ENCODE measurements around the gene KIAA1328. TPM values are rescaled to one million over a fixed set of nuclear protein-coding genes. Genes with fewer than 3 reads are reported as not detected.

The KIAA1328 gene
- total and polyA plus RNA-seq, 2 donors = 4.2 to 6.1 TPM

GRCh38 chr18:37266290-37266689 is 437.4 kb downstream of the KIAA1328 start:
- no peak overlapping the region for H3K4me3 ChIP-seq (ENCODE audit: low read length in 2 of 2)
- WGBS = 43% methylated on average over 13 of the region's 13 CpGs
- no peaks in the 10 kb centered on the region for H3K27me3 ChIP-seq (ENCODE audit: control insufficient read depth in 2 of 2, insufficient read depth in 1 of 2, low read length in 1 of 2)
- H3K4me1 ChIP-seq (ENCODE audit: control insufficient read depth in 2 of 2, insufficient read depth in 2 of 2, low read length in 2 of 2) = no peaks in the 10 kb centered on the region
- DNase-seq (ENCODE audit: low read depth in 6 of 9, low spot score in 9 of 9) = no peak
- H3K9me3 ChIP-seq (ENCODE audit: control insufficient read depth in 2 of 2, insufficient read depth in 1 of 2, low read length in 1 of 2) = no peaks in the 10 kb centered on the region
- no peak overlapping the region for H3K27ac ChIP-seq (ENCODE audit: low read depth in 1 of 2, low read length in 1 of 2)
- no peaks in the 10 kb centered on the region for H3K36me3 ChIP-seq (ENCODE audit: control insufficient read depth in 2 of 2, insufficient read depth in 2 of 2, low read length in 1 of 2)

DNA sequence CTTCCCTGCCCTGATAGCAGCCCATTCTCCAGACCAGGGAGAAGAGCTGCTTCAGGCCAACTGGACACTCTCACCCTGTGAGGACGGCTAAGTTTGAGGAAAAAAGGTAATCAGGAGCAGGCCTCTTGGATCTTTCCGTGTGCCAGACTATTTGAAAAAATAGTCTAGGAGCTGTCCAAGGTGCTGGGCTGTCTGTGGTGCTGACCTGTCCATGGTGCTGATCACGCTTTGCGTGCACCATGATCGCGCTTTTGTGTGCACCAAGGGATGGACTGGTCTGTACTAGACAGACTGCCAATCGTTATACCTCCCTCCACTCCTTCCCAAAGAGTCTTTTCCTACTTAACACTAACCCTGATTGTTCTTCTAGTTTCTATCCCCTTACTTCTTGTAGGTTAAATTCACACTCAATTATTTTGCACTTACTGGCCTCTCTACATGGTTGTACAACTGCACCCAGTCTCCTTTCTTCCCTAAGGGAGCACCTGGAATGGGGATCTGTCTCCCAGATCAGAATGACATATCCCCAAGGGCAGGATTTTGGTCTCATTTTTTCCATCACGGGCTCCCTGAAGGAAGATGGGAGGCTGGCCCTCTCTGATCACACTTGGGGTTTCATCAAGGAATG is 441.2 kb downstream of the KIAA1328 start:
- no peaks in the 10 kb centered on the region for H3K36me3 ChIP-seq (ENCODE audit: control insufficient read depth in 2 of 2, insufficient read depth in 2 of 2, low read length in 1 of 2)
- H3K4me1 ChIP-seq (ENCODE audit: control insufficient read depth in 2 of 2, insufficient read depth in 2 of 2, low read length in 2 of 2) = no peaks in the 10 kb centered on the region
- peak; percentile 14 to 70 (median 38) for DNase-seq (ENCODE audit: low read depth in 6 of 9, low spot score in 9 of 9)
- no peak overlapping the region for H3K4me3 ChIP-seq (ENCODE audit: low read length in 2 of 2)
- peaks cover 17 to 25% of the 10 kb centered on the region in 2 donors for H3K27me3 ChIP-seq (ENCODE audit: control insufficient read depth in 2 of 2, insufficient read depth in 1 of 2, low read length in 1 of 2)
- 28% methylated on average over 8 of the region's 8 CpGs for WGBS
- no peak overlapping the region for H3K27ac ChIP-seq (ENCODE audit: low read depth in 1 of 2, low read length in 1 of 2)
- H3K9me3 ChIP-seq (ENCODE audit: control insufficient read depth in 2 of 2, insufficient read depth in 1 of 2, low read length in 1 of 2) = peaks cover 0 to 5% of the 10 kb centered on the region in 2 donors

DNA sequence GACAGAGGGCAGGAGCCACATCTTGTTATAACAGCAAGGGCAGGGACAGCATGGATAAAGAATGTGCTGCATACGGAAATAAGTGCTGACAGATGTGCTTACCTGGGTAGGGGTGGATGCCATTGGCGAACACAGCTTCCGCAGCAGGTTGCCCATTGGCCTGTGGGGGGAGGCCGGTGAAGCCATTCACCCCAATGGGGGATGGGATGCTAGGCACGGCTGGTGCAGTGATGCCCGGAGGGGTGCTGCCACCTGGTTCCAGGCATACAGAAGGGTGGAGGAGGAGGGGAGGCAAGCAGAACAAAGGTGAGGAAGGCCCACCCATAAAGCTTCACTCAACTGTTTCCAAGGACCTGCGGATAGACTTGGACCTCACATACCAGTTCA is 441.7 kb downstream of the KIAA1328 start:
- no peaks in the 10 kb centered on the region for H3K4me1 ChIP-seq (ENCODE audit: control insufficient read depth in 2 of 2, insufficient read depth in 2 of 2, low read length in 2 of 2)
- no peak overlapping the region for H3K4me3 ChIP-seq (ENCODE audit: low read length in 2 of 2)
- H3K36me3 ChIP-seq (ENCODE audit: control insufficient read depth in 2 of 2, insufficient read depth in 2 of 2, low read length in 1 of 2) = no peaks in the 10 kb centered on the region
- H3K27me3 ChIP-seq (ENCODE audit: control insufficient read depth in 2 of 2, insufficient read depth in 1 of 2, low read length in 1 of 2) = peaks cover 21 to 30% of the 10 kb centered on the region in 2 donors
- H3K27ac ChIP-seq (ENCODE audit: low read depth in 1 of 2, low read length in 1 of 2) = no peak overlapping the region
- peaks cover 0 to 5% of the 10 kb centered on the region in 2 donors for H3K9me3 ChIP-seq (ENCODE audit: control insufficient read depth in 2 of 2, insufficient read depth in 1 of 2, low read length in 1 of 2)
- 79% methylated on average over 7 of the region's 7 CpGs for WGBS
- DNase-seq (ENCODE audit: low read depth in 6 of 9, low spot score in 9 of 9) = no peak

DNA sequence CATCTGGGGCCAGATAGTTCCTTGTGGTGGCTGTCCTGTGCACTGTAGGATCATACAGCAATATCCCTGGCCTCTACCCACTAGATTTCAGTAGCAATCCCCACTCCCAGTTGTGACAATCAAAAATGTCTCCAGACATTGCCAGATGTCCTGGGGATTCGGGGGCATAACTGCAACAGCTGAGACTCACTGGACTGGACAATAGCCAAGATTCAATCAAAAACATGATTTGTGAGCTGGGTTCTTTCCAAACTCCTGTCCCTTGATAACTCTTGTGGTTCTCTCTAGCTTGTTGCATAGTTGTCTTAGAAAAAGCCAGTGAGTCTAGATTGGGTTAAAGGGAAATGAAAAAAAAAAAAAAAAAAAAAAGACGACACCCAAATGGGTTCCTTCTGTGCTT is 443.3 kb downstream of the KIAA1328 start:
- H3K36me3 ChIP-seq (ENCODE audit: control insufficient read depth in 2 of 2, insufficient read depth in 2 of 2, low read length in 1 of 2) = no peaks in the 10 kb centered on the region
- peaks cover 0 to 5% of the 10 kb centered on the region in 2 donors for H3K9me3 ChIP-seq (ENCODE audit: control insufficient read depth in 2 of 2, insufficient read depth in 1 of 2, low read length in 1 of 2)
- 81% methylated on average over 2 of the region's 2 CpGs for WGBS
- no peak overlapping the region for H3K27ac ChIP-seq (ENCODE audit: low read depth in 1 of 2, low read length in 1 of 2)
- no peaks in the 10 kb centered on the region for H3K4me1 ChIP-seq (ENCODE audit: control insufficient read depth in 2 of 2, insufficient read depth in 2 of 2, low read length in 2 of 2)
- no peak overlapping the region for H3K4me3 ChIP-seq (ENCODE audit: low read length in 2 of 2)
- no peak for DNase-seq (ENCODE audit: low read depth in 6 of 9, low spot score in 9 of 9)
- H3K27me3 ChIP-seq (ENCODE audit: control insufficient read depth in 2 of 2, insufficient read depth in 1 of 2, low read length in 1 of 2) = peaks cover 22 to 46% of the 10 kb centered on the region in 2 donors

GRCh38 chr18:37272841-37273240 is 443.9 kb downstream of the KIAA1328 start:
- no peaks in the 10 kb centered on the region for H3K4me1 ChIP-seq (ENCODE audit: control insufficient read depth in 2 of 2, insufficient read depth in 2 of 2, low read length in 2 of 2)
- 92% methylated on average over 16 of the region's 16 CpGs for WGBS
- H3K36me3 ChIP-seq (ENCODE audit: control insufficient read depth in 2 of 2, insufficient read depth in 2 of 2, low read length in 1 of 2) = no peaks in the 10 kb centered on the region
- no peak overlapping the region for H3K27ac ChIP-seq (ENCODE audit: low read depth in 1 of 2, low read length in 1 of 2)
- no peak for DNase-seq (ENCODE audit: low read depth in 6 of 9, low spot score in 9 of 9)
- peaks cover 0 to 5% of the 10 kb centered on the region in 2 donors for H3K9me3 ChIP-seq (ENCODE audit: control insufficient read depth in 2 of 2, insufficient read depth in 1 of 2, low read length in 1 of 2)
- H3K27me3 ChIP-seq (ENCODE audit: control insufficient read depth in 2 of 2, insufficient read depth in 1 of 2, low read length in 1 of 2) = peaks cover 22 to 47% of the 10 kb centered on the region in 2 donors
- H3K4me3 ChIP-seq (ENCODE audit: low read length in 2 of 2) = no peak overlapping the region

- H3K4me3 ChIP-seq (ENCODE audit: low read length in 2 of 2) = no peak overlapping the region
- H3K36me3 ChIP-seq (ENCODE audit: control insufficient read depth in 2 of 2, insufficient read depth in 2 of 2, low read length in 1 of 2) = no peaks in the 10 kb centered on the region
- peaks cover 22 to 53% of the 10 kb centered on the region in 2 donors for H3K27me3 ChIP-seq (ENCODE audit: control insufficient read depth in 2 of 2, insufficient read depth in 1 of 2, low read length in 1 of 2)
- no peaks in the 10 kb centered on the region for H3K4me1 ChIP-seq (ENCODE audit: control insufficient read depth in 2 of 2, insufficient read depth in 2 of 2, low read length in 2 of 2)
- 18% methylated on average over 82 of the region's 82 CpGs for WGBS
- no peak overlapping the region for H3K27ac ChIP-seq (ENCODE audit: low read depth in 1 of 2, low read length in 1 of 2)
- no peak for DNase-seq (ENCODE audit: low read depth in 6 of 9, low spot score in 9 of 9)
- H3K9me3 ChIP-seq (ENCODE audit: control insufficient read depth in 2 of 2, insufficient read depth in 1 of 2, low read length in 1 of 2) = peaks cover 0 to 5% of the 10 kb centered on the region in 2 donors
Observed at GRCh38 chr18:37274309-37275236, 445.6 kb downstream of the KIAA1328 start.

- H3K27me3 ChIP-seq (ENCODE audit: control insufficient read depth in 2 of 2, insufficient read depth in 1 of 2, low read length in 1 of 2) = peaks cover 22 to 53% of the 10 kb centered on the region in 2 donors
- DNase-seq (ENCODE audit: low read depth in 6 of 9, low spot score in 9 of 9) = no peak
- H3K27ac ChIP-seq (ENCODE audit: low read depth in 1 of 2, low read length in 1 of 2) = no peak overlapping the region
- peaks cover 0 to 5% of the 10 kb centered on the region in 2 donors for H3K9me3 ChIP-seq (ENCODE audit: control insufficient read depth in 2 of 2, insufficient read depth in 1 of 2, low read length in 1 of 2)
- H3K4me3 ChIP-seq (ENCODE audit: low read length in 2 of 2) = no peak overlapping the region
- WGBS = 20% methylated on average over 32 of the region's 32 CpGs
- no peaks in the 10 kb centered on the region for H3K36me3 ChIP-seq (ENCODE audit: control insufficient read depth in 2 of 2, insufficient read depth in 2 of 2, low read length in 1 of 2)
- H3K4me1 ChIP-seq (ENCODE audit: control insufficient read depth in 2 of 2, insufficient read depth in 2 of 2, low read length in 2 of 2) = no peaks in the 10 kb centered on the region
Observed at GRCh38 chr18:37275237-37275741, 446.4 kb downstream of the KIAA1328 start.

- peaks cover 0 to 5% of the 10 kb centered on the region in 2 donors for H3K9me3 ChIP-seq (ENCODE audit: control insufficient read depth in 2 of 2, insufficient read depth in 1 of 2, low read length in 1 of 2)
- H3K27me3 ChIP-seq (ENCODE audit: control insufficient read depth in 2 of 2, insufficient read depth in 1 of 2, low read length in 1 of 2) = peaks cover 22 to 55% of the 10 kb centered on the region in 2 donors
- no peaks in the 10 kb centered on the region for H3K4me1 ChIP-seq (ENCODE audit: control insufficient read depth in 2 of 2, insufficient read depth in 2 of 2, low read length in 2 of 2)
- H3K27ac ChIP-seq (ENCODE audit: low read depth in 1 of 2, low read length in 1 of 2) = no peak overlapping the region
- no peaks in the 10 kb centered on the region for H3K36me3 ChIP-seq (ENCODE audit: control insufficient read depth in 2 of 2, insufficient read depth in 2 of 2, low read length in 1 of 2)
- DNase-seq (ENCODE audit: low read depth in 6 of 9, low spot score in 9 of 9) = no peak
- H3K4me3 ChIP-seq (ENCODE audit: low read length in 2 of 2) = no peak overlapping the region
- WGBS = 91% methylated on average over 10 of the region's 10 CpGs
Observed at GRCh38 chr18:37276111-37276890, 447.4 kb downstream of the KIAA1328 start.

Data from thymus (tissue), 11 donors.